Transverse colon (tissue), 4 donors: ENCODE data around the gene ERG28. TPM values are rescaled to one million over a fixed set of nuclear protein-coding genes. Genes with fewer than 3 reads are reported as not detected.

ENCODE experiments used
- DNase-seq: peaks from one replicate; pipeline ENCODE4 v3.0.0-alpha.2; 2019
- H3K27ac ChIP-seq, 4 donors: fragments of 200-600 bp; sonication (generic); 2 replicates each; pipeline ENCODE4 v1.5.1; 2016 to 2018; ENCODE audit warnings: inconsistent platforms in 4 of 4
- H3K27me3 ChIP-seq: fragments of 200-600 bp; sonication (generic); 2 replicates; pipeline ENCODE4 v1.5.1; 2017; ENCODE audit warnings: inconsistent platforms
- H3K36me3 ChIP-seq, 4 donors: fragments of 200-600 bp; sonication (generic); 2 replicates each; pipeline ENCODE4 v1.5.1; 2017 to 2019; ENCODE audit warnings: inconsistent platforms in 4 of 4
- H3K4me1 ChIP-seq, 4 donors: fragments of 200-600 bp; sonication (generic); 2 replicates each; pipeline ENCODE4 v1.5.1; 2017 to 2020; ENCODE audit warnings: inconsistent platforms in 4 of 4
- H3K4me3 ChIP-seq, 4 donors: fragments of 200-600 bp; sonication (generic); 1 replicate in 1 of 4; 2 replicates in 3 of 4; pipeline versions ENCODE4 v1.5.1 to v1.6.1; 2017 to 2019; ENCODE audit warnings: inconsistent platforms in 4 of 4
- H3K9me3 ChIP-seq, 2 donors: fragments of 200-600 bp; sonication (generic); 2 replicates each; pipeline ENCODE4 v1.5.1; 2017 to 2019; ENCODE audit warnings: inconsistent platforms in 2 of 2
- CTCF ChIP-seq, 5 experiments: fragments of 200-600 bp in 3 of 5; fragments of 450-650 bp in 2 of 5; sonication (generic) in 3 of 5; IDR thresholded peaks; 1 replicate in 2 of 5; 2 replicates in 3 of 5; pipeline ENCODE4 v1.5.1; 2016 to 2017; ENCODE audit warnings: antibody characterized with exemption in 5 of 5, inconsistent platforms in 3 of 5, mild to moderate bottlenecking in 2 of 5, moderate library complexity in 1 of 5
- EP300 ChIP-seq: sonication (generic); formaldehyde crosslinking; IDR thresholded peaks from one replicate; pipeline ENCODE4 v1.6.1; 2017; ENCODE audit warnings: antibody characterized with exemption, low read depth
- POLR2A ChIP-seq: fragments of 450-650 bp; IDR thresholded peaks from one replicate; pipeline ENCODE4 v1.6.1; 2016; ENCODE audit warnings: antibody characterized with exemption, mild to moderate bottlenecking, moderate library complexity
- POLR2AphosphoS5 ChIP-seq, 3 donors: sonication (generic); formaldehyde crosslinking; IDR thresholded peaks; one replicate each; pipeline ENCODE4 v1.6.1; 2016; ENCODE audit warnings: antibody characterized with exemption in 3 of 3
- WGBS, 2 donors: methylation state at CpG; one replicate each; pipeline ENCODE4 v1.1.5; 2018; ENCODE audit warnings: low coverage in 1 of 2; 5-methylcytosine and 5-hydroxymethylcytosine counted together
- in situ Hi-C, 4 donors: fragments of 200-750 bp; cut with MboI; loops; one replicate each; pipeline versions ENCODE4 v1.15.0 to v1.15.1; 2017; ENCODE audit warnings: low sequenced_read_pairs in 3 of 4, low pct_ligation_motif_present in 1 of 4, low pct_unique_long_range_greater_than_20kb in 1 of 4
- intact Hi-C: fragments of 100-400 bp; cut with DNase I; formaldehyde crosslinking; loops from one replicate; pipeline ENCODE4 v1.15.1; 2023; ENCODE audit warnings: low total_unique reads
- total RNA-seq, 4 donors: library from RNA; depleted of rRNA; stranded (reverse); fragments of >200 nt; gene quantifications; one replicate each; pipeline ENCODE4 v1.1.0, GENCODE V29; 2016

The ERG28 gene
- total RNA-seq, 4 donors from 2014 or later, result 0.75 to 9.4 (median 6.2) TPM

- Histone ChIP-seq H3K4me3 (no peak overlapping the region), H3K36me3 (no peaks in the 10 kb centered on the region), H3K4me1 (peaks cover 0 to 2% (median 0%) of the 10 kb centered on the region in 4 donors), H3K27me3 (no peaks in the 10 kb centered on the region), H3K27ac (no peak overlapping the region), H3K9me3 (no peaks in the 10 kb centered on the region)
- intact Hi-C loops (no loop called here), in situ Hi-C loops (no loop called here)
- TF ChIP-seq EP300, result no peak
- TF ChIP-seq POLR2A, result no peak
- TF ChIP-seq CTCF (IDR thresholded peaks at IDR 0.05), result no peak
- 67 to 86% methylated on average over 1 to 6 of the region's 6 CpGs for WGBS, 2 donors
- no peak for DNase-seq
Measured at GRCh38 chr14:75630695-75631452, 29.8 kb downstream of the ERG28 start.

- H3K27ac ChIP-seq, result no peak overlapping the region
- no peaks in the 10 kb centered on the region for H3K9me3 ChIP-seq
- peaks cover 0 to 5% (median 3%) of the 10 kb centered on the region in 4 donors for H3K4me1 ChIP-seq
- TF ChIP-seq EP300, result no peak
- TF ChIP-seq POLR2AphosphoS5 (IDR thresholded peaks at IDR 0.05), result no peak
- no peak for TF ChIP-seq CTCF (IDR thresholded peaks at IDR 0.05)
- no peak for TF ChIP-seq POLR2A
- no peak overlapping the region for H3K4me3 ChIP-seq
- no peaks in the 10 kb centered on the region for H3K36me3 ChIP-seq
- DNase-seq, result no peak
- 91 to 95% methylated on average over 3 of the region's 3 CpGs for WGBS, 2 donors
- in situ Hi-C loops (no loop called here), intact Hi-C loops (no loop called here)
- H3K27me3 ChIP-seq, result no peaks in the 10 kb centered on the region
Measured at GRCh38 chr14:75628816-75629215, 31.9 kb downstream of the ERG28 start.

- Histone ChIP-seq H3K9me3 (no peaks in the 10 kb centered on the region), H3K4me1 (peaks cover 0 to 14% (median 7%) of the 10 kb centered on the region in 4 donors), H3K36me3 (no peaks in the 10 kb centered on the region), H3K27ac (peak overlapping the region in 2 of 4 donors; percentile 5 to 20), H3K4me3 (no peak overlapping the region), H3K27me3 (no peaks in the 10 kb centered on the region)
- 76% methylated on average over 4 of the region's 4 CpGs; no CpG with 5 or more reads in 1 of the 2 donors for WGBS, 2 donors
- peak; percentile 37 for DNase-seq
- in situ Hi-C loops, result no loop called here
- TF ChIP-seq POLR2AphosphoS5 (IDR thresholded peaks at IDR 0.05) (no peak), POLR2A (no peak), CTCF (IDR thresholded peaks at IDR 0.05) (no peak), EP300 (no peak)
- intact Hi-C loops, result no loop called here
Measured at GRCh38 chr14:75627406-75627805, 33.3 kb downstream of the ERG28 start.

- Histone ChIP-seq H3K27me3 (no peaks in the 10 kb centered on the region), H3K4me1 (peaks cover 0 to 14% (median 7%) of the 10 kb centered on the region in 4 donors), H3K4me3 (no peak overlapping the region), H3K9me3 (no peaks in the 10 kb centered on the region), H3K27ac (peak overlapping the region in 1 of 4 donors; percentile 4), H3K36me3 (no peaks in the 10 kb centered on the region)
- no peak for DNase-seq
- intact Hi-C loops, result no loop called here
- in situ Hi-C loops, result no loop called here
- 84% methylated on average over 2 to 3 of the region's 3 CpGs for WGBS, 2 donors
- TF ChIP-seq EP300 (no peak), CTCF (IDR thresholded peaks at IDR 0.05) (no peak), POLR2A (no peak), POLR2AphosphoS5 (IDR thresholded peaks at IDR 0.05) (no peak)
Measured at GRCh38 chr14:75626863-75627262, 33.8 kb downstream of the ERG28 start.
